ENCODE data around the gene FRMPD2.

FRMPD2 gene

DNA sequence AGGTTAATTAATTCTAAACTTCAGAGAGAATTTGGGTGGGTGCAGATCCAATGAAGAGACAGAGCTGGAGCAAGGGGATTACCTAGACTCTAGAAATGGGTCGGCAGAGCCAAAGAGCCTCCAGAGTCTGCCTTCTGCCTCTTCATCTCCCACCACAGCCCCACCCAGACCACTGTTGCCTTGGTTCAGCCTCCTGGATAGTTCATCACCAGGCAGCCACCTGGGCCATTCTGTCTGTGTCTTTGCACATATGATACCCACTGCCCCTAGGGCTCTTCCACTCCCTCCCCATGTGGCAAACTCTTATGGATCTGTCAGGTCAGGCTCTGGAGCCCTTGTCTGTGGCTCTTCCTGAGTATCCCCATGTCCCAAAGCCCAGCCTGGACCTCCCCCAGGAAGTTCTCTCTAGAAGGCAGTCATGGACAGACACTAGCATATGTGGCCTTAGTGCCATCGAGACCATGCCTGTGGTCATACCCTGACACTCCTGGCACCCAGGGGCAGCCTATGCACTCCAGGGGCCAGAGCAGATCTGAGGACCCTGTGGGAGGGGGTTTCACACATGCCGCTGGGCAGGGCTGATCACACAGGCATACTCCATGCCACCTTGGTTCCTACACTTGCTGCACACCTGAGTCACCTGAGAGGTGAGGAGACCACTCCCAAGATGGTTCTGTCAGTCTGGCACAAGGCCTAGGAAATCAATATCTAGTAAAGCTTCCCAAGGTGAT is 41.6 kb downstream of the FRMPD2 start:
- no peak for ATAC-seq (ENCODE audit: insufficient read depth, low read depth)
- H3K4me1 ChIP-seq (ENCODE audit: insufficient read depth, low read length), result peaks cover 29% of the 10 kb centered on the region
- H4K20me1 ChIP-seq (ENCODE audit: insufficient read depth, low read length), result no peaks in the 10 kb centered on the region
- no peaks in the 10 kb centered on the region for H3K79me2 ChIP-seq (ENCODE audit: insufficient read depth, low read length)
- TF ChIP-seq, protein P1, sequence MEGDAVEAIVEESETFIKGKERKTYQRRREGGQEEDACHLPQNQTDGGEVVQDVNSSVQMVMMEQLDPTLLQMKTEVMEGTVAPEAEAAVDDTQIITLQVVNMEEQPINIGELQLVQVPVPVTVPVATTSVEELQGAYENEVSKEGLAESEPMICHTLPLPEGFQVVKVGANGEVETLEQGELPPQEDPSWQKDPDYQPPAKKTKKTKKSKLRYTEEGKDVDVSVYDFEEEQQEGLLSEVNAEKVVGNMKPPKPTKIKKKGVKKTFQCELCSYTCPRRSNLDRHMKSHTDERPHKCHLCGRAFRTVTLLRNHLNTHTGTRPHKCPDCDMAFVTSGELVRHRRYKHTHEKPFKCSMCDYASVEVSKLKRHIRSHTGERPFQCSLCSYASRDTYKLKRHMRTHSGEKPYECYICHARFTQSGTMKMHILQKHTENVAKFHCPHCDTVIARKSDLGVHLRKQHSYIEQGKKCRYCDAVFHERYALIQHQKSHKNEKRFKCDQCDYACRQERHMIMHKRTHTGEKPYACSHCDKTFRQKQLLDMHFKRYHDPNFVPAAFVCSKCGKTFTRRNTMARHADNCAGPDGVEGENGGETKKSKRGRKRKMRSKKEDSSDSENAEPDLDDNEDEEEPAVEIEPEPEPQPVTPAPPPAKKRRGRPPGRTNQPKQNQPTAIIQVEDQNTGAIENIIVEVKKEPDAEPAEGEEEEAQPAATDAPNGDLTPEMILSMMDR (IDR thresholded peaks at IDR 0.05; ENCODE audit: borderline replicate concordance, extremely low read depth, low read length, poor library complexity, severe bottlenecking), result no peak
- TF ChIP-seq EZH2 (IDR thresholded peaks at IDR 0.05; ENCODE audit: borderline replicate concordance, low read depth, low read length, severe bottlenecking), result no peak
- no peak overlapping the region for H2AFZ ChIP-seq (ENCODE audit: low read depth, low read length)
- H3K27me3 ChIP-seq (ENCODE audit: insufficient read depth, low read length, poor library complexity), result no peaks in the 10 kb centered on the region
- no peak overlapping the region for H3K27ac ChIP-seq (ENCODE audit: low read length)
- no peak for DNase-seq
- H3K4me2 ChIP-seq (ENCODE audit: insufficient read depth, low read length), result no peak overlapping the region
- no peak overlapping the region for H3K9ac ChIP-seq (ENCODE audit: low read depth, low read length)
- H3K9me3 ChIP-seq (ENCODE audit: insufficient read depth, low read length, severe bottlenecking), result no peaks in the 10 kb centered on the region
- H3K4me3 ChIP-seq (ENCODE audit: low read depth in 1 of 2, low read length in 2 of 2), result no peak overlapping the region
- H3K36me3 ChIP-seq (ENCODE audit: insufficient read depth, low read length), result no peaks in the 10 kb centered on the region

GRCh38 chr10:48231699-48232315 is 42.7 kb downstream of the FRMPD2 start:
- Histone ChIP-seq H3K9me3 (ENCODE audit: insufficient read depth, low read length, severe bottlenecking) (no peaks in the 10 kb centered on the region), H3K36me3 (ENCODE audit: insufficient read depth, low read length) (no peaks in the 10 kb centered on the region), H3K4me1 (ENCODE audit: insufficient read depth, low read length) (peaks cover 34% of the 10 kb centered on the region), H3K27ac (ENCODE audit: low read length) (no peak overlapping the region; the same call in 1 of the 2 replicates), H3K4me3 (ENCODE audit: low read depth in 1 of 2, low read length in 2 of 2) (no peak overlapping the region), H3K9ac (ENCODE audit: low read depth, low read length) (no peak overlapping the region), H4K20me1 (ENCODE audit: insufficient read depth, low read length) (no peaks in the 10 kb centered on the region), H3K4me2 (ENCODE audit: insufficient read depth, low read length) (no peak overlapping the region), H3K79me2 (ENCODE audit: insufficient read depth, low read length) (no peaks in the 10 kb centered on the region), H2AFZ (ENCODE audit: low read depth, low read length) (no peak overlapping the region), H3K27me3 (ENCODE audit: insufficient read depth, low read length, poor library complexity) (no peaks in the 10 kb centered on the region)
- ATAC-seq (ENCODE audit: insufficient read depth, low read depth) (peak; percentile 81), DNase-seq (peak; percentile 35)
- TF ChIP-seq EZH2 (IDR thresholded peaks at IDR 0.05; ENCODE audit: borderline replicate concordance, low read depth, low read length, severe bottlenecking), result no peak
- TF ChIP-seq, protein P1 (IDR thresholded peaks at IDR 0.05; ENCODE audit: borderline replicate concordance, extremely low read depth, low read length, poor library complexity, severe bottlenecking), result no peak

DNA sequence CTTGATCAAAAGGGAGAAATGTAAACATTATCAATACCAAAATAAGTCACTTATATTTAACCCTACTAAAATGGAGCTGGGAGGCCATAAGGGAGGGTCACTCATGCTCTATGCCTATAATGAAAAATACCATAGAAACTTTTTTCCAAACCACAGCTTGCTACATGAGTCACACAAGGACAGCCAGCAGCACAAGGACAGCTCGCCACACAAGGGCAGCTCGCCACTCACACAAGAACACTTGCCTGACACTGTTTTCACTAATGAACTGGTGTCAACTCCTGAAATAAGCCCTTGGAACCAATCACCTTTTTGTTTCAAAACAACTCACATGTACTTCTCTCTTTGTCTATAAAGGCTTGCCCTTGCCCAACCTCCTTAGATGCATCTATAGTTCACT is 43.3 kb downstream of the FRMPD2 start:
- Histone ChIP-seq H3K27ac (ENCODE audit: low read length) (no peak overlapping the region), H3K9ac (ENCODE audit: low read depth, low read length) (no peak overlapping the region), H2AFZ (ENCODE audit: low read depth, low read length) (no peak overlapping the region), H3K79me2 (ENCODE audit: insufficient read depth, low read length) (no peaks in the 10 kb centered on the region), H3K4me2 (ENCODE audit: insufficient read depth, low read length) (no peak overlapping the region), H3K36me3 (ENCODE audit: insufficient read depth, low read length) (no peaks in the 10 kb centered on the region), H3K9me3 (ENCODE audit: insufficient read depth, low read length, severe bottlenecking) (no peaks in the 10 kb centered on the region), H4K20me1 (ENCODE audit: insufficient read depth, low read length) (no peaks in the 10 kb centered on the region), H3K4me3 (ENCODE audit: low read depth in 1 of 2, low read length in 2 of 2) (no peak overlapping the region), H3K27me3 (ENCODE audit: insufficient read depth, low read length, poor library complexity) (no peaks in the 10 kb centered on the region), H3K4me1 (ENCODE audit: insufficient read depth, low read length) (peaks cover 40% of the 10 kb centered on the region)
- peak; percentile 25; the same call in 1 of the 3 replicates for ATAC-seq (ENCODE audit: insufficient read depth, low read depth)
- no peak for DNase-seq
- no peak for TF ChIP-seq EZH2 (IDR thresholded peaks at IDR 0.05; ENCODE audit: borderline replicate concordance, low read depth, low read length, severe bottlenecking)
- TF ChIP-seq, protein P1 (IDR thresholded peaks at IDR 0.05; ENCODE audit: borderline replicate concordance, extremely low read depth, low read length, poor library complexity, severe bottlenecking), result no peak

Data from DND-41 (cell line).